ENCODE results near the gene POLE4.
A peak's percentile ranks its signal among the peaks of the same experiment; 100 is the strongest.

The POLE4 gene

DNA sequence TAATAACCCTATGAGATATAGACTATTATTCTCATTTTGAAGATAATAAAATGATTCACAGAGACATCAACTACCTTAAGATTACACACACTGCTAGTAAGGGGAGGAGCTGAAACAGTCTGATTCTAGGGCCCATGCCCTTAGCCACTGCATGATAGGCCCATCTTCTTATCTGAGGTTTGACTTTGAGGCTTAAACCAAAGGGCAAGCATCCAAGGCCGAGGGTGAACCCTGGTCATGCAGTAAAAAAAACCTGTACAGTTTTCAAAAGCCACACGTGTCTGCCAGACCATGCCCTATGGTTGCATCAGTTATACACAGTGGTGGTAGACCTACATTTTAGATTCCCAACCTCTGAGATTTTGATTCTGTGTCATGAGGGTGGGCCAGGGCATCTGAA is 44.8 kb downstream of the POLE4 start:
- no peak for DNase-seq

GRCh38 chr2:75003773-75004172 is 45.3 kb downstream of the POLE4 start:
- DNase-seq = no peak

- DNase-seq = no peak
Measured at GRCh38 chr2:75006041-75006440, 47.6 kb downstream of the POLE4 start.

GRCh38 chr2:75007061-75007460 is 48.6 kb downstream of the POLE4 start:
- no peak for DNase-seq

GRCh38 chr2:75007819-75008218 is 49.4 kb downstream of the POLE4 start:
- peak; percentile 2 for DNase-seq

GRCh38 chr2:75010571-75010970 is 52.1 kb downstream of the POLE4 start:
- DNase-seq = no peak

GRCh38 chr2:75012080-75012479 is 53.6 kb downstream of the POLE4 start:
- no peak for DNase-seq

DNA sequence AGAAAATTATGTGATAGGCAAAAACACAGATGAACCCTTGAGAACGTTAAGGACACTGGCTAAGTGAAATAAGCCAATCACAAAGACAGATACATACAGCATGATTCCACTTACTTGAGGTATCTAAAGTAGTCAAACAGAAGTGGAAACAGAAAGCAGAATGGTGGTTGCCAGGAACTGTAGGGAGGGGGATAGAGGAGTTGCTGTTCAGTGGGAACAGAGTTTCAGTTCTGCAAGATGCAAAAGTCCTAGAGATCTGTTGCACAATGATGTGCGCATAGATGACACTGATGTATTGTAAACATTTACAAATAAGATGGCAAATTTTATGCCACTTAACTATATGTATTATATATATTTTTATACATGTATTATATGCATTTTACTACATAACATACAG is 59.7 kb downstream of the POLE4 start:
- DNase-seq = no peak

Measured in NCI-H146 (cell line).